Measurements from ENCODE around the gene S100A2.

- TF ChIP-seq CTCF (IDR thresholded peaks at IDR 0.05) (no peak), EZH2 (IDR thresholded peaks at IDR 0.05; ENCODE audit: borderline replicate concordance, insufficient read depth, low read depth, low read length, poor library complexity, severe bottlenecking) (no peak)
Observed at GRCh38 chr1:153587314-153587713, 21.7 kb upstream of the S100A2 start.
